LNCAP (cell line): ENCODE results near the gene RNF223.

Experiments
- CTCF ChIP-seq: fragments of 450-650 bp; IDR thresholded peaks from 2 replicates; pipeline ENCODE4 v1.5.1; 2017; ENCODE audit warnings: mild to moderate bottlenecking

Gene RNF223

GRCh38 chr1:1040004-1040991 lies 33.8 kb downstream of the RNF223 start:
- TF ChIP-seq CTCF: peak; percentile 19; the same call in 1 of the 2 replicates

- TF ChIP-seq CTCF: no peak
These were observed 34.8 kb downstream of the RNF223 start for GRCh38 chr1:1039145-1039910.

DNA sequence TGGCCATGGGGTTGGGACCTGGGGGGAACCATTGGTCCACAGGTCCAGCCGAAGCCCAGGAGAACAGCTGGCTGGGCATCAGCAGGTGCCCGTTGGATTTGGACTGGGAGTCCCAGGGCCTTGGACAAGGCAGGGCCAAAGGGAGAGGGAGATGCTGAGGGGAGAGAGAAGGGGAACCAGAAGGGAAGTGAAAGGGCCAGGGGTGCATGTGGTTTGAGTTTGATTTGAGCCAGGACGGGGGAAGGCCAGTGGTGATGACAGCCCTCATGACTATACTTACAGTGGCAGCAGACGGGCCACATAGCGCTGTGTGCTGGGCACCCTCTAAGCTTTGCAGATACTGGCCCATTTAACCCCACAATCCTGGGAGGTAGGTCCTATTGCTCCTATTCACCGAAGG lies 35.4 kb downstream of the RNF223 start:
- no peak for TF ChIP-seq CTCF

- no peak for TF ChIP-seq CTCF
These were observed 36.5 kb downstream of the RNF223 start for GRCh38 chr1:1037366-1038327.

GRCh38 chr1:1035291-1035943 lies 38.7 kb downstream of the RNF223 start:
- TF ChIP-seq CTCF: no peak

- TF ChIP-seq CTCF: no peak
These were observed 39.7 kb downstream of the RNF223 start for GRCh38 chr1:1034439-1034781.
